GM13976 (cell line): ENCODE measurements around the gene CEBPA.

ENCODE experiments used
- DNase-seq: peaks from one replicate; pipeline ENCODE4 v3.0.0; 2012; ENCODE audit warnings: low spot score
- in situ Hi-C: fragments of 300-500 bp; cut with MboI; formaldehyde crosslinking; loops from one replicate; pipeline ENCODE4 v1.12.0; 2022; ENCODE audit warnings: low sequenced_read_pairs, mixed read lengths, inconsistent platforms; ENCODE audit not compliant: unreplicated experiment
- TF ChIP-seq, protein P1 (sequence below): IDR thresholded peaks from 2 replicates; pipeline ENCODE4 v1.5.1; 2012; ENCODE audit warnings: borderline replicate concordance, mild to moderate bottlenecking; ENCODE audit not compliant: insufficient read depth; ENCODE audit errors: extremely low read depth, missing control alignments, control extremely low read depth

CEBPA gene

GRCh38 chr19:33288666-33289065 lies 13.7 kb downstream of the CEBPA start:
- in situ Hi-C loops: no loop called here
- TF ChIP-seq, protein P1, sequence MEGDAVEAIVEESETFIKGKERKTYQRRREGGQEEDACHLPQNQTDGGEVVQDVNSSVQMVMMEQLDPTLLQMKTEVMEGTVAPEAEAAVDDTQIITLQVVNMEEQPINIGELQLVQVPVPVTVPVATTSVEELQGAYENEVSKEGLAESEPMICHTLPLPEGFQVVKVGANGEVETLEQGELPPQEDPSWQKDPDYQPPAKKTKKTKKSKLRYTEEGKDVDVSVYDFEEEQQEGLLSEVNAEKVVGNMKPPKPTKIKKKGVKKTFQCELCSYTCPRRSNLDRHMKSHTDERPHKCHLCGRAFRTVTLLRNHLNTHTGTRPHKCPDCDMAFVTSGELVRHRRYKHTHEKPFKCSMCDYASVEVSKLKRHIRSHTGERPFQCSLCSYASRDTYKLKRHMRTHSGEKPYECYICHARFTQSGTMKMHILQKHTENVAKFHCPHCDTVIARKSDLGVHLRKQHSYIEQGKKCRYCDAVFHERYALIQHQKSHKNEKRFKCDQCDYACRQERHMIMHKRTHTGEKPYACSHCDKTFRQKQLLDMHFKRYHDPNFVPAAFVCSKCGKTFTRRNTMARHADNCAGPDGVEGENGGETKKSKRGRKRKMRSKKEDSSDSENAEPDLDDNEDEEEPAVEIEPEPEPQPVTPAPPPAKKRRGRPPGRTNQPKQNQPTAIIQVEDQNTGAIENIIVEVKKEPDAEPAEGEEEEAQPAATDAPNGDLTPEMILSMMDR: no peak
- no peak for DNase-seq

DNA sequence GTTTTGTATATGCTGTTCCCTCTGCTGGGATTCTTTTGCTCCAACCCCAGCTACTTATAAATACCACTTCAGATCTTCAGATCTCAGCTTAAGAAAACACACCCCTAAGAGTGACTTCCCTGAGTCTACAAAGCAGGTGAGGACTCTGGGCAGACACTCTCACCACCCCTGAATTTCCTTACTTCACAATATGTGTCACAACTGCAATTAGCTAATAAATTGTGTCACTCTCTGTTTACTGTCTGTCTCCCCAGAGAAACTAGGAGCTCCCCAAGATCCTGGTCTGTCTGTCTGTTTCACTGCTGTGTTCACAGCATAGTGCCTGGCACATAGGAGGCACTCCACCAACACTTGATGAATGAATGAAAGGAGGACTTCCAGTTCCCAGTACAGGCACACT lies 14.4 kb downstream of the CEBPA start:
- in situ Hi-C loops: no loop called here
- TF ChIP-seq, protein P1: no peak
- no peak for DNase-seq

DNA sequence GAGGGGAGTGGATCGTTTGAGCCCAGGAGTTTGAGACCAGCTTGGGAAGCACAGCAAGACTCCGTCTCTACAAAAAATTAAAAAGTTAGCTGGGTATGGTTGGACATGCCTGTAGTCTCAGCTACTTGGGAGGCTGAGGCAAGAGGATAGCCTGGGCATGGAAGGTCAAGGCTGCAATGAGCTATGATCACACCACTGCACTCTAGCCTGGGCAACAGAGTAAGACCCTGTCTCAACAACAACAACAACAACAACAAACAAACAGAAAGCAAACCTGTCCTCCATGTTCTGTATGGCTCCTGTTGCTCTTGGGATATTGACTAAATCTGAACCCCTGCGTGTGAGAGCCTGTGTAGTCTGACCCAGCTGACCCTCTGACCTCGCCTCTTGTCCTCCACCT lies 14.9 kb downstream of the CEBPA start:
- in situ Hi-C loops: no loop called here
- no peak for DNase-seq
- TF ChIP-seq, protein P1: no peak

GRCh38 chr19:33286899-33287298 lies 15.4 kb downstream of the CEBPA start:
- in situ Hi-C loops: no loop called here
- DNase-seq: no peak
- TF ChIP-seq, protein P1: no peak

GRCh38 chr19:33285441-33285927 lies 16.9 kb downstream of the CEBPA start:
- in situ Hi-C loops: no loop called here
- TF ChIP-seq, protein P1: no peak

GRCh38 chr19:33284756-33285155 lies 17.6 kb downstream of the CEBPA start:
- DNase-seq: no peak
- TF ChIP-seq, protein P1: no peak
- in situ Hi-C loops: no loop called here

More at GRCh38 chr19:33285441-33285927, 16.9 kb downstream of the CEBPA start:
- DNase-seq: no peak
